A549 (cell line): ENCODE data around the gene SPECC1L. TPM values are rescaled to one million over a fixed set of nuclear protein-coding genes. Genes with fewer than 3 reads are reported as not detected.

Source experiments
- ATAC-seq, 2 experiments: fragments of 200-7000 bp in 1 of 2; fragments of >200 bp in 1 of 2; cut with Nextera tagmentation in 1 of 2; cut with Tn5 transposase in 1 of 2; 3 replicates each; pipeline versions ENCODE4 v1.8.0 to v1.9.1; 2018 to 2020; ENCODE audit warnings: mild to moderate bottlenecking in 1 of 2, moderate library complexity in 1 of 2
- CTCF ChIA-PET: fragments of 300-600 bp; sonication (Branson Sonifier 250); formaldehyde crosslinking; extraction: SDS; loops from one replicate; lab custom pipeline; 2021; ENCODE audit warnings: antibody characterized with exemption, inconsistent platforms; lab: Yijun Ruan, JAX
- POLR2A ChIA-PET: fragments of 350-600 bp; formaldehyde crosslinking; extraction: SDS; loops from one replicate; lab custom pipeline; 2021; ENCODE audit warnings: antibody characterized with exemption, inconsistent platforms; lab: Yijun Ruan, JAX
- DNase-seq, 2 experiments: peaks; one replicate each; pipeline versions ENCODE4 v3.0.0 to v3.0.0-alpha.2; 2011 to 2016; ENCODE audit warnings: low read depth in 1 of 2, low spot score in 1 of 2
- FAIRE-seq: peaks from 2 replicates; lab custom pipeline; 2011; peaks lifted over from hg19 to GRCh38; lab: Jason Lieb, UNC
- H3K27ac ChIP-seq, 2 experiments: fragments of >200 bp; sonication (Bioruptor Twin); formaldehyde crosslinking; 3 replicates each; pipeline ENCODE4 v1.5.1; 2016 to 2017
- H3K4me1 ChIP-seq: fragments of >200 bp; sonication (Bioruptor Twin); formaldehyde crosslinking; 3 replicates; pipeline ENCODE4 v1.6.1; 2016
- H3K4me2 ChIP-seq: fragments of >200 bp; sonication (Bioruptor Twin); formaldehyde crosslinking; 3 replicates; pipeline ENCODE4 v1.6.1; 2016
- H3K4me3 ChIP-seq: fragments of >200 bp; sonication (Bioruptor Twin); formaldehyde crosslinking; 3 replicates; pipeline ENCODE4 v1.5.1; 2016
- H3K9me3 ChIP-seq: fragments of >200 bp; sonication (Bioruptor Twin); formaldehyde crosslinking; 3 replicates; pipeline ENCODE4 v1.6.1; 2016
- BHLHE40 ChIP-seq: IDR thresholded peaks from 2 replicates; pipeline ENCODE4 v1.6.1; 2012; ENCODE audit warnings: low read depth, low read length, inconsistent platforms
- CBX8 ChIP-seq: fragments of 200-600 bp; sonication (generic); IDR thresholded peaks from 2 replicates; pipeline ENCODE4 v1.6.1; 2016
- CEBPB ChIP-seq, 2 experiments: fragments of >200 bp in 1 of 2; sonication (Bioruptor Twin) in 1 of 2; formaldehyde crosslinking in 1 of 2; IDR thresholded peaks; 2 replicates each; pipeline ENCODE4 v1.6.1; 2012 to 2016
- CHD2 ChIP-seq: fragments of 150-350 bp; IDR thresholded peaks from 2 replicates; pipeline ENCODE4 v1.6.1; 2014; ENCODE audit warnings: low read length; ENCODE audit not compliant: partially characterized antibody
- EHF ChIP-seq: fragments of 250-450 bp; sonication (Bioruptor Pico); IDR thresholded peaks from 2 replicates; pipeline ENCODE4 v1.5.0; 2020; ENCODE audit warnings: mild to moderate bottlenecking
- EHMT2 ChIP-seq: fragments of 200-600 bp; sonication (generic); IDR thresholded peaks from 2 replicates; pipeline ENCODE4 v1.6.1; 2016; ENCODE audit warnings: antibody characterized with exemption, low read depth, mild to moderate bottlenecking, moderate library complexity
- ESRRA ChIP-seq: fragments of 150-350 bp; IDR thresholded peaks from 2 replicates; pipeline ENCODE4 v1.6.1; 2014; ENCODE audit warnings: mild to moderate bottlenecking, low read length, borderline replicate concordance
- HDAC2 ChIP-seq: fragments of 200-600 bp; sonication (generic); IDR thresholded peaks from 2 replicates; pipeline ENCODE4 v1.6.1; 2016
- HOXB13 ChIP-seq: fragments of 250-450 bp; sonication (Bioruptor Pico); IDR thresholded peaks from 2 replicates; pipeline ENCODE4 v1.5.0; 2020; ENCODE audit warnings: low read depth, mild to moderate bottlenecking, moderate library complexity
- NFE2L2 ChIP-seq: fragments of 150-350 bp; conservative IDR thresholded peaks from 2 replicates; pipeline ENCODE4 v1.6.1; 2014; ENCODE audit warnings: low read length
- PBX3 ChIP-seq: IDR thresholded peaks from 2 replicates; pipeline ENCODE4 v1.6.1; 2012
- PHF8 ChIP-seq: fragments of 200-600 bp; sonication (generic); IDR thresholded peaks from 2 replicates; pipeline ENCODE4 v1.6.1; 2016; ENCODE audit warnings: low read depth, mild to moderate bottlenecking, antibody characterized with exemption, moderate library complexity, borderline replicate concordance
- POLR2AphosphoS2 ChIP-seq: conservative IDR thresholded peaks from 2 replicates; pipeline ENCODE4 v1.6.1; 2012; ENCODE audit warnings: low read length, improper control_type of control experiment, inconsistent platforms
- RCOR1 ChIP-seq: fragments of 150-350 bp; IDR thresholded peaks from 2 replicates; pipeline ENCODE4 v1.6.1; 2014; ENCODE audit warnings: antibody characterized with exemption, low read length, low read depth
- SMC3 ChIP-seq: fragments of >200 bp; sonication (Bioruptor Twin); formaldehyde crosslinking; IDR thresholded peaks from 3 replicates; pipeline ENCODE4 v1.6.1; 2018; ENCODE audit warnings: inconsistent platforms
- TP53 ChIP-seq: fragments of 250-450 bp; sonication (Bioruptor Pico); IDR thresholded peaks from 2 replicates; pipeline ENCODE4 v1.5.0; 2021; ENCODE audit warnings: mild to moderate bottlenecking, moderate library complexity
- ZSCAN20 ChIP-seq: fragments of 250-450 bp; sonication (Bioruptor Pico); IDR thresholded peaks from 2 replicates; pipeline ENCODE4 v1.8.0; 2022; ENCODE audit warnings: mild to moderate bottlenecking, moderate library complexity
- WGBS: methylation state at CpG from one replicate; pipeline ENCODE4 v1.1.6; 2017; ENCODE audit errors: missing lambda C conversion rate; 5-methylcytosine and 5-hydroxymethylcytosine counted together
- polyA plus RNA-seq, 4 experiments: library from polyadenylated mRNA; depleted of rRNA in 3 of 4; stranded (reverse); fragments of >200 nt; fragmentation: RNase III in 1 of 4; extraction: RNeasy Plus Mini Kit Qiagen cat#74134 plus additional on column Dnase treatment in 1 of 4; gene quantifications; 2 replicates in 3 of 4; 3 replicates in 1 of 4; pipeline ENCODE4 v1.2.3, GENCODE V29; 2011 to 2017
- TF ChIP-seq, protein P1 (sequence below): fragments of 200-600 bp; sonication (generic); IDR thresholded peaks from 2 replicates; pipeline ENCODE4 v1.6.1; 2016; ENCODE audit warnings: antibody characterized with exemption, mild to moderate bottlenecking, moderate library complexity
- TF ChIP-seq, protein P2 (sequence below): fragments of 250-450 bp; sonication (Bioruptor Pico); IDR thresholded peaks from 2 replicates; pipeline ENCODE4 v1.5.0; 2021; ENCODE audit warnings: mild to moderate bottlenecking, moderate library complexity, borderline replicate concordance
- TF ChIP-seq, protein P3 (sequence below): fragments of >200 bp; sonication (Bioruptor Twin); formaldehyde crosslinking; IDR thresholded peaks from 2 replicates; pipeline ENCODE4 v1.6.1; 2016

SPECC1L gene
- polyA plus RNA-seq, 2 of the 4 experiments (the other 2 are of a cell fraction): 14.8 to 25.2 TPM

DNA sequence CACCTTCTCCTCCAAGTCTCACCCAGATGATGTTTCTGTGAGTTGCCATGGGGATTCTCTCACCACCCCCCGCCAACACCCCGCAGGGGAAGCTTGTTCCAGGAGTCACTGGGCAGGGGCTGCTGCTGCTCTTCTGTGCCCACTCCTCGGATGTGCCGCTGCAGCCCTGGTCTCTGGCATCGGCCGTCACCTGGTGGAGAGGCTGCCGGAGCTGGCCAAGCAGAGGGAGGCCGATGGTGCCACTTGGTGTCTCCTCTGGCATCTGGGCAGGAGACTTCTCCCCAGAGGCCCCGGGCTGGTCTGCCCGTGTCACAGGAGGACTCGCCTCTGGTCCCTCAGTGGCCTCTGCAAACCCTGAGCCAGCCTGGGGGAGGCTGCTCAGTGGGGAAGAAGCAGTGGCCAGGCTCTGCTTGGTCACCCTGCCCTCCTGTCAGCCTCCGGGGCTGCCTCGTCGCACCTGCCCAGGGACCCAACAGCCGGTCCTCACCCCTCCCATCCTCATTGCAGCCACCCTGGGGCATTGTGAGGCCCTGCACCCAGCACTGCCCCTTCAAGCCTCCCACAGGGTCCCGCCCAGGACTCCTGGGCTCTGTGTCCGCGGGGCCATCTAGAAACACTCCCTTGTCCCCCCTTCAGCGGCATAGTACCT, 156.3 kb downstream of the SPECC1L start:
- Histone ChIP-seq H3K27ac (no peak overlapping the region), H3K4me2 (no peak overlapping the region), H3K4me3 (no peak overlapping the region), H3K9me3 (no peaks in the 10 kb centered on the region), H3K4me1 (no peaks in the 10 kb centered on the region)
- CTCF ChIA-PET: interaction anchor here (0.6 to 1.4 kb wide), 5 partner anchors 65 to 103 kb away, joined by 3 to 9 read pairs (median 4); no protein-coding TSS in a partner anchor
- FAIRE-seq (no peak), ATAC-seq (no peak), DNase-seq (no peak)
- POLR2A ChIA-PET: no interaction called here
- TF ChIP-seq PBX3 (no peak), EHF (no peak), TP53 (no peak), HOXB13 (CRISPR knock-in tag) (no peak), ESRRA (no peak), CEBPB (IDR thresholded peaks at IDR 0.05) (no peak)
- TF ChIP-seq, protein P1, sequence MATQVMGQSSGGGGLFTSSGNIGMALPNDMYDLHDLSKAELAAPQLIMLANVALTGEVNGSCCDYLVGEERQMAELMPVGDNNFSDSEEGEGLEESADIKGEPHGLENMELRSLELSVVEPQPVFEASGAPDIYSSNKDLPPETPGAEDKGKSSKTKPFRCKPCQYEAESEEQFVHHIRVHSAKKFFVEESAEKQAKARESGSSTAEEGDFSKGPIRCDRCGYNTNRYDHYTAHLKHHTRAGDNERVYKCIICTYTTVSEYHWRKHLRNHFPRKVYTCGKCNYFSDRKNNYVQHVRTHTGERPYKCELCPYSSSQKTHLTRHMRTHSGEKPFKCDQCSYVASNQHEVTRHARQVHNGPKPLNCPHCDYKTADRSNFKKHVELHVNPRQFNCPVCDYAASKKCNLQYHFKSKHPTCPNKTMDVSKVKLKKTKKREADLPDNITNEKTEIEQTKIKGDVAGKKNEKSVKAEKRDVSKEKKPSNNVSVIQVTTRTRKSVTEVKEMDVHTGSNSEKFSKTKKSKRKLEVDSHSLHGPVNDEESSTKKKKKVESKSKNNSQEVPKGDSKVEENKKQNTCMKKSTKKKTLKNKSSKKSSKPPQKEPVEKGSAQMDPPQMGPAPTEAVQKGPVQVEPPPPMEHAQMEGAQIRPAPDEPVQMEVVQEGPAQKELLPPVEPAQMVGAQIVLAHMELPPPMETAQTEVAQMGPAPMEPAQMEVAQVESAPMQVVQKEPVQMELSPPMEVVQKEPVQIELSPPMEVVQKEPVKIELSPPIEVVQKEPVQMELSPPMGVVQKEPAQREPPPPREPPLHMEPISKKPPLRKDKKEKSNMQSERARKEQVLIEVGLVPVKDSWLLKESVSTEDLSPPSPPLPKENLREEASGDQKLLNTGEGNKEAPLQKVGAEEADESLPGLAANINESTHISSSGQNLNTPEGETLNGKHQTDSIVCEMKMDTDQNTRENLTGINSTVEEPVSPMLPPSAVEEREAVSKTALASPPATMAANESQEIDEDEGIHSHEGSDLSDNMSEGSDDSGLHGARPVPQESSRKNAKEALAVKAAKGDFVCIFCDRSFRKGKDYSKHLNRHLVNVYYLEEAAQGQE: no peak
- TF ChIP-seq, protein P2, sequence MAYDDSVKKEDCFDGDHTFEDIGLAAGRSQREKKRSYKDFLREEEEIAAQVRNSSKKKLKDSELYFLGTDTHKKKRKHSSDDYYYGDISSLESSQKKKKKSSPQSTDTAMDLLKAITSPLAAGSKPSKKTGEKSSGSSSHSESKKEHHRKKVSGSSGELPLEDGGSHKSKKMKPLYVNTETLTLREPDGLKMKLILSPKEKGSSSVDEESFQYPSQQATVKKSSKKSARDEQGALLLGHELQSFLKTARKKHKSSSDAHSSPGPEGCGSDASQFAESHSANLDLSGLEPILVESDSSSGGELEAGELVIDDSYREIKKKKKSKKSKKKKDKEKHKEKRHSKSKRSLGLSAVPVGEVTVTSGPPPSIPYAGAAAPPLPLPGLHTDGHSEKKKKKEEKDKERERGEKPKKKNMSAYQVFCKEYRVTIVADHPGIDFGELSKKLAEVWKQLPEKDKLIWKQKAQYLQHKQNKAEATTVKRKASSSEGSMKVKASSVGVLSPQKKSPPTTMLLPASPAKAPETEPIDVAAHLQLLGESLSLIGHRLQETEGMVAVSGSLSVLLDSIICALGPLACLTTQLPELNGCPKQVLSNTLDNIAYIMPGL (CRISPR knock-in tag): no peak
- 79% methylated on average over 8 of the region's 19 CpGs for WGBS

DNA sequence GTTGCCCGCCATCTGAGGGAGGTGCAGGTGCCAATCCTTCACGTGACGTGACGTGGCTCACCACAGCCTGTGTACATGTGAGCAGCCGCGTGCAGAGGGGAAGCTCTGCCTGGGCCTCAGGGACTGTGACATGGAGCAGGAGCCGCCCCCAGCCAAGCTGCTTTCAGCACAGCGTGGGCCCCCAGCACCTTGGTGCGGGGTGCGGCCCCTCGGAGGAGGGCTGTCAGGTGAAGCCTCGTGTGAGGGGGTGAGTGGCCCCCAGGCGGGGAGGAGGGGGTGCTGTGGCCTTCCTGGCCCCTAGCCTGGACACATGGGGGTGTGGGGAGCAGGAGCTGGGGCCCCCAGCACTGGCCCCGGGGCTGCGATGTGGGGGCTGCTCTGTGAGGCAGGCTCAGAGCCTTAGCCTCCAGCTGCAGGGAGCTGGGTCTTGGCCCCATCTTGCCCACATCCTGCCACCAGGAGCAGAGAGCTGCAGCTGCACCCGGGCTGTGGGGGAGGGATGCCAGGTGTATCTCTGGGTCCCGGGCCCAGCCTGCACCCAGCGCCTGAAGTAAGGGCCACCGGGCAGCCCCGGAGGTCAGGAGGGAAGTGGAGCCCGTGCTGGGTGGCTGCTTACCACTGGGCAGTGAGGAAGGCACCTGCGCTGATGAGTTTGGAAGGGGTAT, 157.0 kb downstream of the SPECC1L start, which contains the start of gene ADORA2A:
TSS of gene ADORA2A (plus strand) at position 100 of the 665 bp plus-strand sequence. CDS start 5,806 bp downstream, outside the sequence.
- DNase-seq (no peak), FAIRE-seq (no peak), ATAC-seq (no peak)
- WGBS: 80% methylated on average over 2 of the region's 22 CpGs
- no peak within 1 kb of the TSS for H3K4me2 ChIP-seq
- CTCF ChIA-PET: interaction anchor here (1.0 to 1.9 kb wide), 4 partner anchors 64 to 96 kb away, joined by 3 to 7 read pairs (median 4); no protein-coding TSS in a partner anchor
- no peak within 1 kb of the TSS for H3K27ac ChIP-seq
- POLR2A ChIA-PET: no interaction called here
- H3K9me3 ChIP-seq: no peaks in the 10 kb centered on the region
- no peak for TF ChIP-seq BHLHE40
- no peak for TF ChIP-seq RCOR1
- TF ChIP-seq CBX8: no peak
- TF ChIP-seq EHMT2: no peak
- no peak for TF ChIP-seq HDAC2
- TF ChIP-seq NFE2L2: no peak
- TF ChIP-seq POLR2AphosphoS2: no peak
- TF ChIP-seq PHF8: no peak
- TF ChIP-seq, protein P3, sequence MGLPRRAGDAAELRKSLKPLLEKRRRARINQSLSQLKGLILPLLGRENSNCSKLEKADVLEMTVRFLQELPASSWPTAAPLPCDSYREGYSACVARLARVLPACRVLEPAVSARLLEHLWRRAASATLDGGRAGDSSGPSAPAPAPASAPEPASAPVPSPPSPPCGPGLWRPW: no peak
- TF ChIP-seq SMC3: no peak
- TF ChIP-seq ZSCAN20 (CRISPR knock-in tag): no peak
- no peak for TF ChIP-seq CHD2
- TF ChIP-seq PBX3: no peak
- no peaks in the 10 kb centered on the region for H3K4me1 ChIP-seq
- H3K4me3 ChIP-seq: no peak within 1 kb of the TSS
